ENCODE results near the gene NEBL.

Gene NEBL

GRCh38 chr10:20855398-20856038 is 41.6 kb downstream of the NEBL start:
- DNase-seq (ENCODE audit: extremely low spot score): no peak
- TF ChIP-seq CTCF (IDR thresholded peaks at IDR 0.05; ENCODE audit: control extremely low read depth, extremely low read depth, low read depth, missing control alignments): peak; percentile 28
- CTCF ChIA-PET: interaction anchor here (1.2 kb wide), 1 partner anchor 9 kb away, joined by 3 read pairs; no protein-coding TSS in a partner anchor
- POLR2A ChIA-PET: no interaction called here

DNA sequence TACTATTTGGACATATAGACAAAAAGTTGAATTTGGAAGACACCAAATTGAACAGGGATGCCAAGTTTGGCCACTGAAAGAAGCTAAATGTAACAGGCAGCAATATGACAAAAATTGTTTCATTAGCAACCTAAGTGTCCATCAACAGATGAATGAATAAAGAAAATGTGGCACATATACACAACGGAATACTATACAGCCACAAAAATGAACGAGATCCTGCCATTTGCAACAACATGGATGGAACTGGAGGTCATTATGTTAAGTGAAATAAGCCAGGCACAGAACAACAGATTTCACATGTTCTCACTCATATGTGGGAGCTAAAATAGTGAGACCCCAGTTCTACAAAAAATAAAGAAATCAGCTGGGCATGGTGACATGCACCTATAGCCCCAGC is 43.8 kb downstream of the NEBL start:
- CTCF ChIA-PET: interaction anchor here (1.5 to 1.6 kb wide), 2 partner anchors 9 to 167 kb away, joined by 3 to 5 read pairs; no protein-coding TSS in a partner anchor

DNA sequence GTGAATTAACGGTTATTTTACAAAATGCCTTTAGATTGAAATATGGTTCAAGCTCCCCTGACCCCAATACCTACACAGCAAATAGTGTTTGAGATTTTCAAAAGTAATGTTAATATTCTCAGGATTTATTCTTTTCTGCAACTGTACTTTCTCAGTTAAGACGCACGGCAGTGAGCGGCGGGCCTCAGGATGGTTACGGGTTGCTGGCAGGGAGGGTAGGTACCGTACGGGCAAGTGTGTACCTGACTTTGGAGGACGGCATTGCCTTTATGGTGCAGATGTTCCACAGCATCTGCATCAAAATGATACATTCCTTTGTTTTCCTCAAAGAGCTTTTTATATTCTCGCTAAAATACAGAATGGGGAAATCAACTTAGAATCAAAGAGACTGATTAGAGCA is 44.8 kb downstream of the NEBL start:
- ChIA-PET POLR2A (no interaction called here), CTCF (interaction anchor here (1.0 to 1.5 kb wide), 3 partner anchors 8 to 15 kb away, joined by 3 read pairs; no protein-coding TSS in a partner anchor)
- TF ChIP-seq CTCF (IDR thresholded peaks at IDR 0.05; ENCODE audit: control extremely low read depth, extremely low read depth, low read depth, missing control alignments): no peak
- no peak for DNase-seq (ENCODE audit: extremely low spot score)

More for the DNA sequence above, 43.8 kb downstream of the NEBL start:
- no peak for DNase-seq (ENCODE audit: extremely low spot score)
- TF ChIP-seq CTCF (IDR thresholded peaks at IDR 0.05; ENCODE audit: control extremely low read depth, extremely low read depth, low read depth, missing control alignments): no peak
- POLR2A ChIA-PET: no interaction called here

- POLR2A ChIA-PET: no interaction called here
- DNase-seq (ENCODE audit: extremely low spot score): no peak
- TF ChIP-seq CTCF (IDR thresholded peaks at IDR 0.05; ENCODE audit: control extremely low read depth, extremely low read depth, low read depth, missing control alignments): no peak
- CTCF ChIA-PET: no interaction called here
Measured at GRCh38 chr10:20847512-20847911, 49.6 kb downstream of the NEBL start.

GRCh38 chr10:20846263-20846662 is 50.8 kb downstream of the NEBL start:
- ChIA-PET POLR2A (no interaction called here), CTCF (no interaction called here)
- DNase-seq (ENCODE audit: extremely low spot score): no peak
- no peak for TF ChIP-seq CTCF (IDR thresholded peaks at IDR 0.05; ENCODE audit: control extremely low read depth, extremely low read depth, low read depth, missing control alignments)

GRCh38 chr10:20841419-20841818 is 55.7 kb downstream of the NEBL start:
- ChIA-PET POLR2A (no interaction called here), CTCF (no interaction called here)
- DNase-seq (ENCODE audit: extremely low spot score): no peak
- no peak for TF ChIP-seq CTCF (IDR thresholded peaks at IDR 0.05; ENCODE audit: control extremely low read depth, extremely low read depth, low read depth, missing control alignments)

All from GM10248 (cell line).